ENCODE results near the gene INPP5D.

The INPP5D gene

DNA sequence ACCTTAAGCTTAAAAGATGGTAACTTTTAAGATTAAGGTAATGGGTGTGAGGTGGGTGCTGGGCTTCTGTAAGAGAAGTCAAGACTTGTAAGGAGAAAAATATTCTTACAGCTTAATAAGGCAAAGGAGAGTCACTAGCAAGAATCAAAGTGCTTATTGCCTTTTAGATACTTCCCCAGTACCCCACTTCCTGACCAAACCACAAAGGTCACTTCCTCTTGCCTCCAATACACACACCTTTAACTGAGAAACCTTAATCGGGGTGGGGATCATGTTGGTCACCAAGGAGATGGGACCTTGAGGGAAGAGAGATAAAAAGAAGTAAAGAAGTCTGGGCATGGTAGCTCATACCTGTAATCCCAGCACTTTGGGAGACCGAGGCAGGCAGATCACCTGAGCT lies 180.8 kb downstream of the INPP5D start:
- no peak for DNase-seq (ENCODE audit: low read depth)

- DNase-seq (ENCODE audit: low read depth): no peak
Measured at GRCh38 chr2:233241803-233242202, 181.7 kb downstream of the INPP5D start.

DNA sequence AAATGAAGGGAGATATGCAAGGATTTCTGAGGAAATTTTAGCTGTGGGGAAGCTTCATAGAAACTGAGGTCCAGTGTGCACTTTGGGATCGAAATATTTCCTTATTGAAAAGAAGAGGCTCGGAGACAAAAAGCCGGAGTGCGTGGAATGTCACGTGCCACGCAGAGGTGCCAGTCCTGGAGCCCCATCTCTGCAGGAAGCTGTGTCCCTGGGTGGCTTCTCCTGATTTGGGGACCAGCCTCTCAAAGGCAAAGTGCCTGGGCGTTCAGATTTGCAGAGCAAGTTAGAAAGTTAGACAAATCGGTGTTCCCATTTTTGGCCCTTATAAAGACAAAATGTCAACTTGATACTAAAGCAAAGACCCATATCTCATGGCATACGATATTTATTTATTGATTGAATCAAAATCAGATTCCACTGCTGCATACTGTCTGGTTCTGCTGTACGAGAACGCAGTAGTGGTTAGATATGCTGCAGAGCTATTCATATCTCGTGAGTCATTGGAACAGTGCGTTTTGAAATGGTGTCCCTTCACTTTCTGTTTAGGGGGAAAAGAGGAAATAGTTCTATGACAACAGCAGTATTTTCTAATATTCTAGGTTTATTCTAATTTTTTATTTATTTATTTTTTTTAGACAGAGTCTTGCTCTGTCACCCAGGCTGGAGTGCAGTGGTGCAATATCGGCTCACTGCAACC lies 182.2 kb downstream of the INPP5D start:
- DNase-seq (ENCODE audit: low read depth): no peak

DNA sequence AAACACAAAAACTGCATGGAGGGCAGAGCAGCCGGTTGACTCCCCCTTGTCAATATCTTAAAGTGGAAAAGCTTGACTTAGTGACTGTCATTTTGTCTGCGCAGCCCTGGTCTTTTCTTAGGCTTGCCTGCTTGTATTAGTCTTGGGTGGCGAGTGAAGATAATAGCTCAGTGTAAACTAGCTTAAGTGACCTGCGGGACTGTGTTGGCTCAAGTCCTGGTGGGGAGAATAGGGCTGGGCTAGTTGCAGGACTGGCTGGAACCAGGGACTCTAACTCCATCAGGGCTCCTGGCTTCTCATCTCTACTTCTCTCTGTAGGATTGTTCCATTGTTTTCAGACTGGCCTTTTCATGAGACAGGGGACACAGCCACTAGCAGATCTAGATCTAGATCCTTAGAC lies 183.2 kb downstream of the INPP5D start:
- no peak for DNase-seq (ENCODE audit: low read depth)

- no peak for DNase-seq (ENCODE audit: low read depth)
Measured at GRCh38 chr2:233244818-233245217, 184.7 kb downstream of the INPP5D start.

GRCh38 chr2:233245406-233245805 lies 185.3 kb downstream of the INPP5D start:
- no peak for DNase-seq (ENCODE audit: low read depth)

DNA sequence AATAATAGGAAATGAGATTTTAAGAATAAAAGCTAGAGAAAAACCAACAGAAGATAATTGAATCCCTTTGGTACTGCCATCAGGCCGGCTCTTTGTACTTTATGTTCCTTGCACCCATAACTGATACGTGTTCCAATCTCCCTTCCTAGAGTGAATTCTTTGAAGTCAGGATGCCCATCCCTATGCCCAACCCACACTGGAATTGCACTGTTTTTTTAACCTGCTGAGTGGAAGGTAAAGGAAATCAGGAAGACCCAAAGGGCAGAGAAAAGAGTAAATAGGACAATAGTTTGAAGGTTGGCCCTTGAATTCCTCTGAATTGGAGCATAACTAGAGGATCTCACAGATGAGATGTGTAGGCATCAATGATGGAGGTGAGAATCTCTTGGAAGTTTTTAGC lies 187.0 kb downstream of the INPP5D start:
- no peak for DNase-seq (ENCODE audit: low read depth)

- no peak for DNase-seq (ENCODE audit: low read depth)
Measured at GRCh38 chr2:233247744-233248143, 187.6 kb downstream of the INPP5D start.

DNA sequence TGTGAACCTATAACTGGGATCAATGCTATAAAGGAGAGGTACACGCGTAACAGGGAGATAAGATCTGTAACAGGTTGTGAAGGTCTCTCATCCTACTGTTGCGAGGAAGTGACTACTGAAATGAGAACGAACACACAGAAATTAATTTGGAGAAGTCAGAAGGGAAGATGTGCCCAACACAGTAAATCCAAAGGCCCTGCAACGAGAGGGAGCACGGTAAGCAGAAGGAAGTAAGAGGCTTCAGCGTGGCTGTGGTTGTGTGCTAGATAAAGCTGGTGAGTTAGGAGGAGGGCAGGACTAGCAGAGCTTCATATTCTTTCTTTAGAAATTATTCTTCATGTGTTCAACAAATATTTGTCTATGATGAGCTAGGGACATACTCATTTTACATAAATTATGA lies 188.9 kb downstream of the INPP5D start:
- DNase-seq (ENCODE audit: low read depth): no peak

GRCh38 chr2:233250568-233250967 lies 190.4 kb downstream of the INPP5D start:
- DNase-seq (ENCODE audit: low read depth): no peak

DNA sequence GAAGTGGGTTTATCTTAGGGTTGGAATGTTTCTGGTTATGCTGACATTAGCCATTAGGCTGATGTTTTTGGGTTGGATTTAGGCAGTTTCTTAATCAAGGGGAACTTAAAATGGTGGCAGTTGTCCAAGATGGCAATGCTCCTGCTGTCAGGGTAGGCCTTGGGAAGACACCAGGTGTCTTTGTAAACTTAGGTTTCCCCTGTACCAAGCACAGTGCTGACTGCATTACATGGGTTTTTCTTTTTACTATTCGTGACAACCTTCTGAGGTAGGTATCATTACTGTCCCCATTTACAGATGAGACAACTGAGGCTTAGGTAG lies 190.8 kb downstream of the INPP5D start:
- DNase-seq (ENCODE audit: low read depth): no peak

- peak; percentile 92 for DNase-seq (ENCODE audit: low read depth)
Measured at GRCh38 chr2:233251306-233252116, 191.4 kb downstream of the INPP5D start, which contains the start of gene ATG16L1. Gene ATG16L1 (plus strand): TSS chr2:233251673. CDS start chr2:233251828, 155 bp downstream.

DNA sequence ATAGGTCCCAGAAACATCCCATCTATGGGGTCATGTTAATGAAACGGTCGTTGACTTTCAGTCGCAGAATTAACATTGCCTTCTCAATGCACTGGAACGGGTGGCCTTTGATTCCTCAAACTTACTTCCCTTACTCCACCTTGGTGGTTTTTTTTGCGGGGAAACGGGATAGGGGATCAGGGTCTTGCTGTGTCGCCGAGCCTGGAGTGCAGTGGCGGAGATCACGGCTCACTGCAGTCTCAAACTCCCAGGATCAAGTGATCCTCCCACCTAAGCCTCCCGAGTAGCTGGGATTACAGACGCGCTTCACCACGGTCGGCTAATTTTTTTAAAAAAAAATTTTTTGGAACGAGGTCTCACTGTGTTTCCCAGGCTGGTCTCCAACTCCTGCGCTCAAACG lies 192.1 kb downstream of the INPP5D start:
- no peak for DNase-seq (ENCODE audit: low read depth)

DNA sequence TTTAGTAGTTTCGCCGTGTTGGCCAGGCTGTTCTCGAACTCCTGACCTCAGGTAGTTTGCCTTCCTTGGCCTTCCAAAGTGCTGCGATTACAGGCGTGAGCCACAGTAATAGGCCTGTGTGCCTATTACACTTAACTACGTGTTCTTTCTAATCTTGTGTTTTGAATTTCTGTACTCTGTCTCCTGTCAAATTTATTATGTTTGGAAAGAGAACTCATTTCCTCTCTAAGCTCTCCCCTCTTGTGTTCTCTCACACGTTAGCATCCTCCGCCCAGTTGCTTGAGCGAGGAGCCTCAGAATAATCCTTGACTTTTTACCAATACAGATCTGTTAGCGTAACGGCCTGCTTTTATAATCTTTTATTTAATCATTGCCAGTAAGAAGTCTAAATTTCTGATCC lies 195.0 kb downstream of the INPP5D start:
- no peak for DNase-seq (ENCODE audit: low read depth)

- DNase-seq (ENCODE audit: low read depth): no peak
Measured at GRCh38 chr2:233256048-233256447, 195.9 kb downstream of the INPP5D start.

Measured in stimulated activated CD8-positive, alpha-beta memory T cell treated with anti-CD3 and anti-CD28 coated beads, Interleukin-12 subunit alpha, Interleukin-12 subunit beta, amount 100 ng/mL, for 4 hours (primary cell).